A549 (cell line): ENCODE measurements around the gene SLC30A7.
"Not testable (repeated sequence)": the region's sequence is repeated elsewhere in the genome, so short reads cannot be mapped to it uniquely, and the experiment has no call there.

Experiments used
- ATOH8 ChIP-seq: fragments of 250-450 bp; sonication (Bioruptor Pico); IDR thresholded peaks from 2 replicates; pipeline ENCODE4 v1.5.0; 2020; ENCODE audit warnings: low read depth, mild to moderate bottlenecking, moderate library complexity
- CEBPB ChIP-seq, 2 experiments: fragments of >200 bp in 1 of 2; sonication (Bioruptor Twin) in 1 of 2; formaldehyde crosslinking in 1 of 2; IDR thresholded peaks; 2 replicates each; pipeline ENCODE4 v1.6.1; 2012 to 2016
- CTCF ChIP-seq: fragments of >200 bp; sonication (Bioruptor Twin); formaldehyde crosslinking; IDR thresholded peaks from 3 replicates; pipeline ENCODE4 v1.5.1; 2016
- EP300 ChIP-seq, 2 experiments: fragments of >200 bp; sonication (Bioruptor Twin); formaldehyde crosslinking; IDR thresholded peaks; 2 replicates in 1 of 2; 3 replicates in 1 of 2; pipeline ENCODE4 v1.6.1; 2016 to 2017
- HMGXB4 ChIP-seq: fragments of 250-450 bp; sonication (Bioruptor Pico); IDR thresholded peaks from 2 replicates; pipeline ENCODE4 v1.5.0; 2021; ENCODE audit warnings: mild to moderate bottlenecking, moderate library complexity, borderline replicate concordance
- KDM1A ChIP-seq: fragments of 200-600 bp; sonication (generic); IDR thresholded peaks from 2 replicates; pipeline ENCODE4 v1.6.1; 2016; ENCODE audit warnings: low read depth, mild to moderate bottlenecking
- MAX ChIP-seq: IDR thresholded peaks from 2 replicates; pipeline ENCODE4 v1.6.1; 2012
- NFE2L2 ChIP-seq: fragments of 150-350 bp; conservative IDR thresholded peaks from 2 replicates; pipeline ENCODE4 v1.6.1; 2014; ENCODE audit warnings: low read length
- ZC3H11A ChIP-seq: fragments of 450-650 bp; IDR thresholded peaks from 2 replicates; pipeline ENCODE4 v1.6.1; 2014; ENCODE audit warnings: antibody characterized with exemption, mild to moderate bottlenecking
- ZSCAN20 ChIP-seq: fragments of 250-450 bp; sonication (Bioruptor Pico); IDR thresholded peaks from 2 replicates; pipeline ENCODE4 v1.8.0; 2022; ENCODE audit warnings: mild to moderate bottlenecking, moderate library complexity

- not testable (repeated sequence) for TF ChIP-seq CTCF; ZC3H11A; MAX; HMGXB4 (CRISPR knock-in tag); ATOH8; EP300 (IDR thresholded peaks at IDR 0.05); NFE2L2; KDM1A; CEBPB (IDR thresholded peaks at IDR 0.05); ZSCAN20 (CRISPR knock-in tag)
These were observed 40.8 kb upstream of the SLC30A7 start for GRCh38 chr1:100855116-100855515.
